Endothelial cell of umbilical vein (primary cell): ENCODE data around the gene SSTR3. TPM values are rescaled to one million over a fixed set of nuclear protein-coding genes. Genes with fewer than 3 reads are reported as not detected.

Experiments
- BruUV-seq: library from RNA; stranded (reverse); fragments of 400-500 nt; replicated peaks from 2 replicates; lab custom pipeline; 2021; lab: Mats Ljungman, UMichigan
- CTCF ChIA-PET: fragments of 300-600, 350-600 bp; sonication (Branson Sonifier 250); formaldehyde crosslinking; loops from one replicate; lab custom pipeline; 2021; ENCODE audit warnings: antibody characterized with exemption, inconsistent platforms; lab: Charles Lee
- POLR2A ChIA-PET: fragments of 300-600, 350-600 bp; sonication (Branson Sonifier 250); formaldehyde crosslinking; loops from one replicate; lab custom pipeline; 2021; ENCODE audit warnings: antibody characterized with exemption, inconsistent platforms; lab: Charles Lee
- DNase-seq: peaks from one replicate; pipeline ENCODE4 v3.0.0-alpha.2; 2011; ENCODE audit warnings: low read depth, low spot score
- FAIRE-seq: peaks from 2 replicates; lab custom pipeline; 2011; peaks lifted over from hg19 to GRCh38; lab: Jason Lieb, UNC
- H2AFZ ChIP-seq: 2 replicates; pipeline ENCODE4 v1.6.0; 2012; ENCODE audit warnings: low read depth, low read length, control low read depth, inconsistent platforms
- H3K27ac ChIP-seq: 2 replicates; pipeline ENCODE4 v1.5.1; 2011; ENCODE audit warnings: low read depth, mild to moderate bottlenecking, control low read depth, low read length, moderate library complexity; ENCODE audit not compliant: insufficient read depth
- H3K27me3 ChIP-seq, 2 experiments: 2 replicates each; pipeline versions ENCODE4 v1.6.0 to v1.6.1; 2011; ENCODE audit warnings: low read length in 2 of 2, mixed read lengths in 1 of 2; ENCODE audit not compliant: control insufficient read depth in 2 of 2, insufficient read depth in 2 of 2
- H3K36me3 ChIP-seq, 2 experiments: 2 replicates in 1 of 2; 3 replicates in 1 of 2; pipeline ENCODE4 v1.5.1; 2011; ENCODE audit warnings: low read length in 2 of 2, mild to moderate bottlenecking in 1 of 2, moderate library complexity in 1 of 2; ENCODE audit not compliant: control insufficient read depth in 2 of 2, insufficient read depth in 2 of 2; ENCODE audit errors: extremely low read depth in 1 of 2
- H3K4me1 ChIP-seq: 3 replicates; pipeline ENCODE4 v1.5.1; 2011; ENCODE audit warnings: mild to moderate bottlenecking, low read length; ENCODE audit not compliant: control insufficient read depth, insufficient read depth; ENCODE audit errors: extremely low read depth
- H3K4me2 ChIP-seq: 2 replicates; pipeline ENCODE4 v1.6.1; 2011; ENCODE audit warnings: low read length, control low read depth, mixed read lengths; ENCODE audit not compliant: insufficient read depth
- H3K4me3 ChIP-seq, 3 experiments: fragments of 200-600 bp in 1 of 3; sonication (generic), shearing (Covaris generic) in 1 of 3; replicated peaks in 1 of 3; 2 replicates each; pipeline ENCODE4 v1.5.1; 2011 to 2016; ENCODE audit warnings: control low read depth in 3 of 3, low read length in 3 of 3, mild to moderate bottlenecking in 2 of 3, inconsistent platforms in 1 of 3, low read depth in 1 of 3, moderate library complexity in 1 of 3; ENCODE audit not compliant: insufficient read depth in 1 of 3
- H3K79me2 ChIP-seq: 2 replicates; pipeline ENCODE4 v1.6.0; 2012; ENCODE audit warnings: low read length, inconsistent platforms; ENCODE audit not compliant: control insufficient read depth, insufficient read depth
- H3K9ac ChIP-seq: replicated peaks from 2 replicates; pipeline ENCODE3; 2011; ENCODE audit warnings: low read length, control low read depth; ENCODE audit not compliant: insufficient read depth; ENCODE audit errors: extremely low read depth
- H3K9me1 ChIP-seq: replicated peaks from 3 replicates; pipeline ENCODE4 v1.6.0; 2011; ENCODE audit warnings: mild to moderate bottlenecking, low read length; ENCODE audit not compliant: control insufficient read depth, insufficient read depth; ENCODE audit errors: extremely low read depth
- H3K9me3 ChIP-seq: replicated peaks from 2 replicates; pipeline ENCODE4 v1.5.1; 2012; ENCODE audit warnings: low read length, inconsistent platforms; ENCODE audit not compliant: control insufficient read depth, insufficient read depth
- H4K20me1 ChIP-seq: replicated peaks from 2 replicates; pipeline ENCODE3; 2011; ENCODE audit warnings: mild to moderate bottlenecking, low read length; ENCODE audit not compliant: control insufficient read depth, insufficient read depth; ENCODE audit errors: extremely low read depth
- EZH2 ChIP-seq: IDR thresholded peaks from 2 replicates; pipeline ENCODE4 v1.6.1; 2012; ENCODE audit warnings: borderline replicate concordance, low read depth, mild to moderate bottlenecking, moderate library complexity, low read length, inconsistent platforms; ENCODE audit not compliant: severe bottlenecking
- FOS ChIP-seq: IDR thresholded peaks from 2 replicates; pipeline ENCODE4 v1.6.1; 2011; ENCODE audit warnings: mild to moderate bottlenecking, low read length, moderate library complexity, borderline replicate concordance; ENCODE audit not compliant: insufficient read depth
- GATA2 ChIP-seq: IDR thresholded peaks from 2 replicates; pipeline ENCODE4 v1.7.0; 2011; ENCODE audit warnings: low read depth, mild to moderate bottlenecking, moderate library complexity, mixed read lengths, low read length; ENCODE audit not compliant: insufficient read length, insufficient read depth
- JUN ChIP-seq: IDR thresholded peaks from 2 replicates; pipeline ENCODE4 v1.6.1; 2011; ENCODE audit warnings: borderline replicate concordance, low read depth; ENCODE audit not compliant: insufficient read length, insufficient read depth
- MYC ChIP-seq: IDR thresholded peaks from one replicate; pipeline ENCODE4 v1.6.1; 2011; ENCODE audit warnings: mild to moderate bottlenecking, low read depth, low read length
- POLR2A ChIP-seq: IDR thresholded peaks from 2 replicates; pipeline ENCODE4 v1.6.1; 2012; ENCODE audit warnings: low read depth, mild to moderate bottlenecking, control low read depth, low read length
- POLR2AphosphoS5 ChIP-seq: IDR thresholded peaks from 2 replicates; pipeline ENCODE4 v1.6.1; 2012; ENCODE audit warnings: low read depth, mild to moderate bottlenecking, control low read depth, low read length, moderate library complexity; ENCODE audit not compliant: insufficient read depth
- dilution Hi-C: fragments of 300-500 bp; cut with MboI; formaldehyde crosslinking; loops from one replicate; pipeline ENCODE4 v1.15.0; 2019; ENCODE audit warnings: low sequenced_read_pairs; ENCODE audit not compliant: extremely low pct_ligation_motif_present
- intact Hi-C: fragments of 100-400 bp; cut with micrococcal nuclease; formaldehyde crosslinking; loops from one replicate; pipeline ENCODE4 v1.10.0; 2022
- polyA plus RNA-seq, 4 experiments: library from polyadenylated mRNA; depleted of rRNA in 3 of 4; stranded (reverse) in 3 of 4; unstranded in 1 of 4; fragments of >200 nt; gene quantifications; 2 replicates each; pipeline versions ENCODE4 v1.2.1 to v1.2.3, GENCODE V29; 2011 to 2012; ENCODE audit warnings: missing spikeins in 1 of 4
- total RNA-seq: library from RNA; stranded (reverse); gene quantifications from 2 replicates; pipeline ENCODE4 v1.2.3, GENCODE V29; 2021
- TF ChIP-seq, protein P1 (sequence below): IDR thresholded peaks from 2 replicates; pipeline ENCODE4 v1.6.1; 2011; ENCODE audit not compliant: insufficient read depth, insufficient read length
- TF ChIP-seq, protein P2 (sequence below), 2 donors: IDR thresholded peaks; 1 replicate in 1 of 2; 2 replicates in 1 of 2; pipeline ENCODE4 v1.5.1; 2011; ENCODE audit warnings: low read length in 2 of 2, mild to moderate bottlenecking in 2 of 2, moderate library complexity in 2 of 2, control low read depth in 1 of 2, inconsistent platforms in 1 of 2, low read depth in 1 of 2; ENCODE audit not compliant: insufficient read depth in 1 of 2; ENCODE audit errors: extremely low read depth in 1 of 2

SSTR3 gene
- total and polyA plus RNA-seq, 2 donors (not counting 3 experiments of a cell fraction or from before 2014, with no cell fraction given), result not detected

DNA sequence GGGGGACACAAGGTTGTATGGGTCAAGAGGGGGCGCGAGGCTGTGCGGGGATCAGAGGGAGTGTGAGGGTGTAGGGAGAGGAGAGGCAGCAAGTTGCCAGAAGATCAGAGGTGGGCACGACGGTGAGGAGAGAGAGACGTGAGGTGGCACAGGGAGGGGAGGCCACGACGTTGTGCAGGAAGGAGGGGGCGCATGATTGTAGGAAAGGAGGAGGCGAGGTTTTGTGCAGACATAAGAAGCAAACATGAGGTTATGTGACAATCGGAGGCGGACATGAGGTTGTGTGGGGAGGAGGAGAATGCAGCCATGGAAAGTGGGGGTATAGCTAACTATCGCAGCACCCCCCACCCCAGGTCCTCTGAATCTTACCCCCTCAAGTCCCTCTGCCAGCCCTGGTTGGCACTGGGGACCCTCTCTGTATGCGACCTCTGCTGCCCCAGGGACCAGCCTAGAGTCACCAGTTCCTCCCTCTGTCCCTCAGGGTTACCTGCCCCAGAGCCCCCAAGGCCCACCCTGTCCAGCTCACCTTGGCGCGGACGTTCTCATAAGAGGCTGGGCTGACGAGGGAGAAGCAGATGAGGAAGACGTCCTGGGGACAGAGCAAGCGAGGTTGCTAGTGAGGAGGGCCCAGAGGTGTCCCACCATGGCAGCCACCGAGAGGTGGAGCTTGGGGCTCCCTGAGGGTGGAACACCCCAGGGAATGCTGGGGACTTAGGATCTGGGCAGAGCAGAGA is 19.3 kb upstream of the SSTR3 start:
- no peak overlapping the region for H2AFZ ChIP-seq
- no peak for FAIRE-seq

More for the DNA sequence above, 19.3 kb upstream of the SSTR3 start:
- no peak overlapping the region for H3K4me3 ChIP-seq
- peaks cover 27% of the 10 kb centered on the region for H3K4me1 ChIP-seq
- no peak overlapping the region for H3K27ac ChIP-seq
- ChIA-PET CTCF (interaction anchor here (2.9 to 4.7 kb wide), 2 partner anchors 11 to 29 kb away, joined by 10 to 45 read pairs; no protein-coding TSS in a partner anchor), POLR2A (no interaction called here)
- no peak overlapping the region for H3K9ac ChIP-seq
- no peaks in the 10 kb centered on the region for H3K27me3 ChIP-seq
- no TSS peak for BruUV-seq
- no peak for DNase-seq
- H3K36me3 ChIP-seq, result no peaks in the 10 kb centered on the region
- TF ChIP-seq POLR2A (no peak), MYC (no peak), JUN (no peak), GATA2 (no peak), EZH2 (no peak), FOS (no peak), POLR2AphosphoS5 (no peak)
- TF ChIP-seq, protein P1, sequence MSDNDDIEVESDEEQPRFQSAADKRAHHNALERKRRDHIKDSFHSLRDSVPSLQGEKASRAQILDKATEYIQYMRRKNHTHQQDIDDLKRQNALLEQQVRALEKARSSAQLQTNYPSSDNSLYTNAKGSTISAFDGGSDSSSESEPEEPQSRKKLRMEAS, result no peak
- TF ChIP-seq, protein P2, sequence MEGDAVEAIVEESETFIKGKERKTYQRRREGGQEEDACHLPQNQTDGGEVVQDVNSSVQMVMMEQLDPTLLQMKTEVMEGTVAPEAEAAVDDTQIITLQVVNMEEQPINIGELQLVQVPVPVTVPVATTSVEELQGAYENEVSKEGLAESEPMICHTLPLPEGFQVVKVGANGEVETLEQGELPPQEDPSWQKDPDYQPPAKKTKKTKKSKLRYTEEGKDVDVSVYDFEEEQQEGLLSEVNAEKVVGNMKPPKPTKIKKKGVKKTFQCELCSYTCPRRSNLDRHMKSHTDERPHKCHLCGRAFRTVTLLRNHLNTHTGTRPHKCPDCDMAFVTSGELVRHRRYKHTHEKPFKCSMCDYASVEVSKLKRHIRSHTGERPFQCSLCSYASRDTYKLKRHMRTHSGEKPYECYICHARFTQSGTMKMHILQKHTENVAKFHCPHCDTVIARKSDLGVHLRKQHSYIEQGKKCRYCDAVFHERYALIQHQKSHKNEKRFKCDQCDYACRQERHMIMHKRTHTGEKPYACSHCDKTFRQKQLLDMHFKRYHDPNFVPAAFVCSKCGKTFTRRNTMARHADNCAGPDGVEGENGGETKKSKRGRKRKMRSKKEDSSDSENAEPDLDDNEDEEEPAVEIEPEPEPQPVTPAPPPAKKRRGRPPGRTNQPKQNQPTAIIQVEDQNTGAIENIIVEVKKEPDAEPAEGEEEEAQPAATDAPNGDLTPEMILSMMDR (IDR thresholded peaks at IDR 0.05; ENCODE audit: extremely low read depth in 1 of 2, insufficient read depth in 1 of 2, low read depth in 1 of 2, low read length in 2 of 2), result no peak
- H3K9me1 ChIP-seq, result no peaks in the 10 kb centered on the region
- H3K79me2 ChIP-seq, result peaks cover 3% of the 10 kb centered on the region
- no peaks in the 10 kb centered on the region for H4K20me1 ChIP-seq
- H3K4me2 ChIP-seq, result no peak overlapping the region
- H3K9me3 ChIP-seq, result no peaks in the 10 kb centered on the region
- dilution Hi-C loops (no loop called here), intact Hi-C loops (no loop called here)
